Liver (tissue), 9 donors: Measurements from ENCODE around the gene CNTLN. TPM values are rescaled to one million over a fixed set of nuclear protein-coding genes. Genes with fewer than 3 reads are reported as not detected.

ENCODE experiments used
- DNase-seq: peaks from one replicate; pipeline ENCODE4 v3.0.0-alpha.2; 2017; ENCODE audit warnings: low spot score
- H3K27ac ChIP-seq, 2 donors: one replicate each; pipeline ENCODE4 v1.7.0; 2013; ENCODE audit warnings: inconsistent platforms in 2 of 2, low read length in 2 of 2, control low read depth in 1 of 2, low read depth in 1 of 2, mild to moderate bottlenecking in 1 of 2
- H3K27me3 ChIP-seq, 4 donors: one replicate each; pipeline versions ENCODE4 v1.6.1 to v1.7.0; 2013; ENCODE audit warnings: low read length in 3 of 4, inconsistent platforms in 1 of 4, mild to moderate bottlenecking in 1 of 4, moderate library complexity in 1 of 4; ENCODE audit not compliant: control insufficient read depth in 4 of 4, insufficient read depth in 4 of 4
- H3K36me3 ChIP-seq, 4 donors: one replicate each; pipeline versions ENCODE4 v1.6.1 to v1.7.0; 2013; ENCODE audit warnings: low read length in 3 of 4, mild to moderate bottlenecking in 3 of 4, low read depth in 1 of 4, moderate library complexity in 1 of 4; ENCODE audit not compliant: control insufficient read depth in 4 of 4, insufficient read depth in 3 of 4
- H3K4me1 ChIP-seq, 4 donors: one replicate each; pipeline versions ENCODE4 v1.6.1 to v1.7.0; 2013; ENCODE audit warnings: low read length in 3 of 4, mild to moderate bottlenecking in 3 of 4, moderate library complexity in 1 of 4; ENCODE audit not compliant: control insufficient read depth in 4 of 4, insufficient read depth in 4 of 4
- H3K4me3 ChIP-seq, 3 donors: one replicate each; pipeline versions ENCODE4 v1.6.1 to v1.7.0; 2013; ENCODE audit warnings: low read length in 3 of 3, control low read depth in 1 of 3, low read depth in 1 of 3, mild to moderate bottlenecking in 1 of 3
- H3K9ac ChIP-seq, 2 donors: one replicate each; pipeline ENCODE4 v1.7.0; 2013; ENCODE audit warnings: low read length in 2 of 2, mild to moderate bottlenecking in 2 of 2, moderate library complexity in 2 of 2, control low read depth in 1 of 2, low read depth in 1 of 2
- H3K9me3 ChIP-seq, 4 donors: one replicate each; pipeline versions ENCODE4 v1.6.1 to v1.7.0; 2013; ENCODE audit warnings: low read length in 3 of 4; ENCODE audit not compliant: control insufficient read depth in 4 of 4
- ATF3 ChIP-seq: IDR thresholded peaks from 2 replicates; pipeline ENCODE4 v1.6.1; 2016; ENCODE audit warnings: antibody characterized with exemption
- CTCF ChIP-seq: fragments of 150-350 bp; IDR thresholded peaks from 2 replicates; pipeline ENCODE4 v1.5.1; 2017; ENCODE audit warnings: improper control_type of control experiment, low read depth, low read length; ENCODE audit not compliant: missing input control
- EGR1 ChIP-seq, 2 donors: IDR thresholded peaks; 2 replicates each; pipeline ENCODE4 v1.6.1; 2016 to 2018; ENCODE audit warnings: antibody characterized with exemption in 2 of 2, low read depth in 2 of 2
- FOXA1 ChIP-seq: IDR thresholded peaks from 2 replicates; pipeline ENCODE4 v1.6.1; 2016; ENCODE audit warnings: antibody characterized with exemption
- FOXA2 ChIP-seq: IDR thresholded peaks from 2 replicates; pipeline ENCODE4 v1.6.1; 2016; ENCODE audit warnings: antibody characterized with exemption
- GABPA ChIP-seq, 2 donors: IDR thresholded peaks in 1 of 2; conservative IDR thresholded peaks in 1 of 2; 2 replicates each; pipeline ENCODE4 v1.6.1; 2016; ENCODE audit warnings: antibody characterized with exemption in 2 of 2, mild to moderate bottlenecking in 1 of 2, moderate library complexity in 1 of 2
- HNF4A ChIP-seq, 2 donors: conservative IDR thresholded peaks; 2 replicates each; pipeline ENCODE4 v1.6.1; 2016; ENCODE audit warnings: antibody characterized with exemption in 2 of 2, mild to moderate bottlenecking in 2 of 2
- HNF4G ChIP-seq: IDR thresholded peaks from 2 replicates; pipeline ENCODE4 v1.6.1; 2016; ENCODE audit warnings: antibody characterized with exemption
- JUND ChIP-seq, 2 donors: IDR thresholded peaks; 2 replicates each; pipeline ENCODE4 v1.6.1; 2016; ENCODE audit warnings: antibody characterized with exemption in 2 of 2
- MAX ChIP-seq: IDR thresholded peaks from 2 replicates; pipeline ENCODE4 v1.6.1; 2016; ENCODE audit warnings: antibody characterized with exemption
- NR2F2 ChIP-seq: IDR thresholded peaks from 2 replicates; pipeline ENCODE4 v1.6.1; 2016; ENCODE audit warnings: antibody characterized with exemption
- RAD21 ChIP-seq, 2 donors: IDR thresholded peaks; 2 replicates each; pipeline ENCODE4 v1.6.1; 2016; ENCODE audit warnings: antibody characterized with exemption in 2 of 2, mild to moderate bottlenecking in 2 of 2
- REST ChIP-seq: IDR thresholded peaks from 2 replicates; pipeline ENCODE4 v1.6.1; 2016; ENCODE audit warnings: antibody characterized with exemption, mild to moderate bottlenecking
- RXRA ChIP-seq, 2 donors: IDR thresholded peaks; 2 replicates each; pipeline ENCODE4 v1.6.1; 2017 to 2018; ENCODE audit warnings: antibody characterized with exemption in 2 of 2, mild to moderate bottlenecking in 1 of 2
- SP1 ChIP-seq: IDR thresholded peaks from 2 replicates; pipeline ENCODE4 v1.6.1; 2018; ENCODE audit warnings: antibody characterized with exemption, mild to moderate bottlenecking
- TAF1 ChIP-seq: conservative IDR thresholded peaks from 2 replicates; pipeline ENCODE4 v1.6.1; 2016; ENCODE audit warnings: antibody characterized with exemption, mild to moderate bottlenecking
- YY1 ChIP-seq: IDR thresholded peaks from 2 replicates; pipeline ENCODE4 v1.6.1; 2016; ENCODE audit warnings: antibody characterized with exemption, mild to moderate bottlenecking
- ZBTB33 ChIP-seq: IDR thresholded peaks from 2 replicates; pipeline ENCODE4 v1.6.1; 2016; ENCODE audit warnings: antibody characterized with exemption
- WGBS: extraction: QIAGEN DNeasy Blood & Tissue Kit; methylation state at CpG from one replicate; pipeline ENCODE4 v1.1.7; 2013; 5-methylcytosine and 5-hydroxymethylcytosine counted together
- polyA plus RNA-seq, 2 donors: library from polyadenylated mRNA; stranded (reverse) in 1 of 2; unstranded in 1 of 2; fragments of 200-250 nt in 1 of 2; fragments of >200 nt in 1 of 2; fragmentation: Nextera tagmentation in 1 of 2; extraction: Ambion mirVana in 1 of 2; gene quantifications; one replicate each; pipeline versions ENCODE4 v1.2.1 to v1.2.3, GENCODE V29; 2013 to 2015
- total RNA-seq, 2 donors: library from RNA; depleted of rRNA; stranded (reverse); fragments of >200 nt; gene quantifications; one replicate each; pipeline ENCODE4 v1.2.3, GENCODE V29; 2014
- donor health status: healthy.
- donor health status: healthy.
- donor health status: healthy.
- donor health status: healthy.
- donor health status: healthy.

CNTLN gene
- total and polyA plus RNA-seq, 4 donors: 2.8 to 31.4 (median 11.0) TPM

- Histone ChIP-seq H3K27me3 (no peaks in the 10 kb centered on the region), H3K27ac (no peak overlapping the region), H3K4me1 (no peaks in the 10 kb centered on the region), H3K4me3 (no peak overlapping the region), H3K9me3 (no peaks in the 10 kb centered on the region), H3K36me3 (peaks cover 2 to 10% (median 8%) of the 10 kb centered on the region in 4 donors), H3K9ac (no peak overlapping the region)
- DNase-seq: no peak
- TF ChIP-seq YY1 (no peak), RAD21 (IDR thresholded peaks at IDR 0.05) (no peak), CTCF (no peak), FOXA1 (no peak), HNF4G (no peak), REST (no peak), ATF3 (no peak), NR2F2 (no peak), JUND (IDR thresholded peaks at IDR 0.05) (no peak)
Observed at GRCh38 chr9:17330097-17330496, 195.3 kb downstream of the CNTLN start.

- no peaks in the 10 kb centered on the region for H3K9me3 ChIP-seq
Observed at GRCh38 chr9:17332115-17332514, 197.3 kb downstream of the CNTLN start.

More at GRCh38 chr9:17332115-17332514, 197.3 kb downstream of the CNTLN start:
- H3K36me3 ChIP-seq: peaks cover 2 to 10% (median 8%) of the 10 kb centered on the region in 4 donors
- WGBS: 96% methylated on average over 3 of the region's 3 CpGs
- TF ChIP-seq CTCF (no peak), SP1 (no peak), HNF4A (conservative IDR thresholded peaks at IDR 0.05) (no peak), GABPA (IDR thresholded peaks at IDR 0.05 in 1 of 2, conservative IDR thresholded peaks at IDR 0.05 in 1 of 2) (no peak), MAX (no peak), NR2F2 (no peak), ATF3 (no peak), JUND (IDR thresholded peaks at IDR 0.05) (no peak), ZBTB33 (no peak), FOXA2 (no peak), EGR1 (IDR thresholded peaks at IDR 0.05; ENCODE audit: low read depth in 2 of 2) (no peak), HNF4G (no peak), REST (no peak), TAF1 (no peak), RXRA (IDR thresholded peaks at IDR 0.05) (no peak)
- no peak overlapping the region for H3K27ac ChIP-seq
- H3K4me1 ChIP-seq: no peaks in the 10 kb centered on the region
- no peaks in the 10 kb centered on the region for H3K27me3 ChIP-seq
- H3K4me3 ChIP-seq: no peak overlapping the region
- DNase-seq: no peak
- H3K9ac ChIP-seq: no peak overlapping the region
